Liver (tissue), 3 donors: Measurements from ENCODE around the gene ERC2.

Source experiments
- EGR1 ChIP-seq, 2 donors: IDR thresholded peaks; 2 replicates each; pipeline ENCODE4 v1.6.1; 2016 to 2018; ENCODE audit warnings: antibody characterized with exemption in 2 of 2, low read depth in 2 of 2
- RAD21 ChIP-seq, 2 donors: IDR thresholded peaks; 2 replicates each; pipeline ENCODE4 v1.6.1; 2016; ENCODE audit warnings: antibody characterized with exemption in 2 of 2, mild to moderate bottlenecking in 2 of 2
- REST ChIP-seq: IDR thresholded peaks from 2 replicates; pipeline ENCODE4 v1.6.1; 2016; ENCODE audit warnings: antibody characterized with exemption, mild to moderate bottlenecking
- RXRA ChIP-seq, 2 donors: IDR thresholded peaks; 2 replicates each; pipeline ENCODE4 v1.6.1; 2017 to 2018; ENCODE audit warnings: antibody characterized with exemption in 2 of 2, mild to moderate bottlenecking in 1 of 2
- SP1 ChIP-seq: IDR thresholded peaks from 2 replicates; pipeline ENCODE4 v1.6.1; 2018; ENCODE audit warnings: antibody characterized with exemption, mild to moderate bottlenecking
- ZBTB33 ChIP-seq: IDR thresholded peaks from 2 replicates; pipeline ENCODE4 v1.6.1; 2016; ENCODE audit warnings: antibody characterized with exemption
- TF ChIP-seq, protein P1 (sequence below): fragments of 150-350 bp; IDR thresholded peaks from 2 replicates; pipeline ENCODE4 v1.5.1; 2017; ENCODE audit warnings: improper control_type of control experiment, low read depth, low read length; ENCODE audit not compliant: missing input control
- TF ChIP-seq, protein P2 (sequence below): IDR thresholded peaks from 2 replicates; pipeline ENCODE4 v1.6.1; 2016; ENCODE audit warnings: antibody characterized with exemption
- donor health status: healthy.
- donor health status: healthy.

DNA sequence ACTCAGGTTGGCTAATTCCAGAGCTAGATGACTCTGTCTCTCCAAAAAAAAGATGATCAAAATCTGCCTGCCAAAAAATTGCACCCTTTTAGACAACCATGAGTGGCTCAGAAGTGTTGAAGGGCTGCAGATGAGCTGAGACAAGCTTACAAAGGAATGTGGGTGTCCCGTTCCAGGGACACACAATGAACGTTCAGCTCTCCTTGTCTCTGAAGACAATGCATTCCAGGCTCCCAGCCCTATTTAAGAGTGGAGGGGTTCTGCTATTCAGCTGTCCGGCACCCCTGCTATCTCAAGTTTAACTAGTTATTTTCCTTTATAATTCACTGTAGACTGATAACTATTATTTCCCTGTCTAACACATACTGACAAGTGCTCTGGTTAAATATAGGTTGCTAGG is 626.1 kb downstream of the ERC2 start:
- TF ChIP-seq, protein P1, sequence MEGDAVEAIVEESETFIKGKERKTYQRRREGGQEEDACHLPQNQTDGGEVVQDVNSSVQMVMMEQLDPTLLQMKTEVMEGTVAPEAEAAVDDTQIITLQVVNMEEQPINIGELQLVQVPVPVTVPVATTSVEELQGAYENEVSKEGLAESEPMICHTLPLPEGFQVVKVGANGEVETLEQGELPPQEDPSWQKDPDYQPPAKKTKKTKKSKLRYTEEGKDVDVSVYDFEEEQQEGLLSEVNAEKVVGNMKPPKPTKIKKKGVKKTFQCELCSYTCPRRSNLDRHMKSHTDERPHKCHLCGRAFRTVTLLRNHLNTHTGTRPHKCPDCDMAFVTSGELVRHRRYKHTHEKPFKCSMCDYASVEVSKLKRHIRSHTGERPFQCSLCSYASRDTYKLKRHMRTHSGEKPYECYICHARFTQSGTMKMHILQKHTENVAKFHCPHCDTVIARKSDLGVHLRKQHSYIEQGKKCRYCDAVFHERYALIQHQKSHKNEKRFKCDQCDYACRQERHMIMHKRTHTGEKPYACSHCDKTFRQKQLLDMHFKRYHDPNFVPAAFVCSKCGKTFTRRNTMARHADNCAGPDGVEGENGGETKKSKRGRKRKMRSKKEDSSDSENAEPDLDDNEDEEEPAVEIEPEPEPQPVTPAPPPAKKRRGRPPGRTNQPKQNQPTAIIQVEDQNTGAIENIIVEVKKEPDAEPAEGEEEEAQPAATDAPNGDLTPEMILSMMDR = no peak
- TF ChIP-seq EGR1 (IDR thresholded peaks at IDR 0.05; ENCODE audit: low read depth in 2 of 2) (no peak), RXRA (IDR thresholded peaks at IDR 0.05) (no peak), SP1 (no peak), REST (no peak), RAD21 (IDR thresholded peaks at IDR 0.05) (no peak), ZBTB33 (no peak)
- TF ChIP-seq, protein P2, sequence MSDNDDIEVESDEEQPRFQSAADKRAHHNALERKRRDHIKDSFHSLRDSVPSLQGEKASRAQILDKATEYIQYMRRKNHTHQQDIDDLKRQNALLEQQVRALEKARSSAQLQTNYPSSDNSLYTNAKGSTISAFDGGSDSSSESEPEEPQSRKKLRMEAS = no peak
